ENCODE data around the gene EIF2B1.
"Not testable (repeated sequence)": the region's sequence is repeated elsewhere in the genome, so short reads cannot be mapped to it uniquely, and the experiment has no call there.

EIF2B1 gene

DNA sequence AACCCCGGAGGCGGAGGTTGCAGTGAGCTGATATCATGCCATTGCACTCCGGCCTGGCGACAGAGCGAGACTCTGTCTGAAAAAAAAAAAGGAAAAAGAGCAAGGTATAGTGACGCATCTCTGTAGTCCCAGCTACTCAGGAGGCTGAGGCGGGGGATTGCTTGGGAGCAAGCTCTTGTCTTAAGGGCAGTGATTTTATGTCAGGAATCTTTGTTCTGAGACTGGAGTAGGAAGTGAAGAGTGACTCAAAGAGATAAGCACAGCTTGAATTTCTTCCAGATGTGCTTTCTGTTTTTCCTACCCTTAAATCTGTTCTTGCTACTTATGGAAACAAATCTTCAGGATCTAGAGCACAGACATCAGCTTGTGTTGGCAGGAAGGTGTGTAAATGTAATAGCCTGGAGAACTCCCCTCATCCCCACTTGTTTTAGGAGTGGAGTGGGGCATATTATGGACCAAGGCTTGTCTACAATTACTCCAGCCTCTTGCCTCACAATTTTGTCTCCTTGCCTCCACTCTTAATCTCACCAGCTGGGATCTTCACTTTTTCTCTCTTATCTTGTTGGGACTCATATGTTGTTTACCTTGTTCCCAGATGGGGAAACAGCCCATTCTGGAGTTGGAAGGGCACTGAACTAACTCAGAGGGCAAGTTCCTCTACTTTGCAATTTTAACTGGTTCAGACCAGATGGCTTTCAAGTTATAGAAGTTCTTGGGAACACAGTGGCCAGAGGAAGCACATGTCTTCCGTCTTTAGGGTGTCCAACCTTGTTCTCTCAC, 41.6 kb downstream of the EIF2B1 start:
- TF ChIP-seq, protein P1, sequence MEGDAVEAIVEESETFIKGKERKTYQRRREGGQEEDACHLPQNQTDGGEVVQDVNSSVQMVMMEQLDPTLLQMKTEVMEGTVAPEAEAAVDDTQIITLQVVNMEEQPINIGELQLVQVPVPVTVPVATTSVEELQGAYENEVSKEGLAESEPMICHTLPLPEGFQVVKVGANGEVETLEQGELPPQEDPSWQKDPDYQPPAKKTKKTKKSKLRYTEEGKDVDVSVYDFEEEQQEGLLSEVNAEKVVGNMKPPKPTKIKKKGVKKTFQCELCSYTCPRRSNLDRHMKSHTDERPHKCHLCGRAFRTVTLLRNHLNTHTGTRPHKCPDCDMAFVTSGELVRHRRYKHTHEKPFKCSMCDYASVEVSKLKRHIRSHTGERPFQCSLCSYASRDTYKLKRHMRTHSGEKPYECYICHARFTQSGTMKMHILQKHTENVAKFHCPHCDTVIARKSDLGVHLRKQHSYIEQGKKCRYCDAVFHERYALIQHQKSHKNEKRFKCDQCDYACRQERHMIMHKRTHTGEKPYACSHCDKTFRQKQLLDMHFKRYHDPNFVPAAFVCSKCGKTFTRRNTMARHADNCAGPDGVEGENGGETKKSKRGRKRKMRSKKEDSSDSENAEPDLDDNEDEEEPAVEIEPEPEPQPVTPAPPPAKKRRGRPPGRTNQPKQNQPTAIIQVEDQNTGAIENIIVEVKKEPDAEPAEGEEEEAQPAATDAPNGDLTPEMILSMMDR (IDR thresholded peaks at IDR 0.05; ENCODE audit: low read length), result no peak
- TF ChIP-seq EZH2 (optimal IDR thresholded peaks at IDR 0.05; ENCODE audit: low read depth, low read length) (no peak), EZH2phosphoT487 (IDR thresholded peaks at IDR 0.05; ENCODE audit: low read length) (no peak)
- Histone ChIP-seq H3K4me3 (ENCODE audit: low read length) (no peak overlapping the region), H3K9me2 (replicated peaks; ENCODE audit: insufficient read depth, low read length) (no peaks in the 10 kb centered on the region), H3K27me3 (replicated peaks; ENCODE audit: insufficient read depth, low read length) (no peaks in the 10 kb centered on the region), H3K9me3 (replicated peaks; ENCODE audit: insufficient read depth, low read length) (no peaks in the 10 kb centered on the region), H3K4me2 (ENCODE audit: low read depth, low read length) (no peak overlapping the region), H2AFZ (ENCODE audit: low read length) (no peak overlapping the region), H3K4me1 (ENCODE audit: low read length) (0 out of 2 replicates have a peak, but pooled peaks cover 3% of the 10 kb centered on the region), H4K20me1 (ENCODE audit: insufficient read depth, low read length) (no peaks in the 10 kb centered on the region), H3K36me3 (replicated peaks; ENCODE audit: insufficient read depth, low read length) (no peaks in the 10 kb centered on the region; the same call in 1 of the 2 replicates), H3F3A (ENCODE audit: insufficient read depth, low read length) (no peaks in the 10 kb centered on the region), H3K9ac (ENCODE audit: low read length) (no peak overlapping the region), H3K27ac (ENCODE audit: low read length) (no peak overlapping the region), H3K79me2 (ENCODE audit: low read length) (peaks cover 39% of the 10 kb centered on the region)
- DNase-seq, result no peak

- H3K9me2 ChIP-seq (replicated peaks; ENCODE audit: insufficient read depth, low read length), result no peaks in the 10 kb centered on the region
- H2AFZ ChIP-seq (ENCODE audit: low read length), result no peak overlapping the region
- TF ChIP-seq EZH2phosphoT487 (IDR thresholded peaks at IDR 0.05; ENCODE audit: low read length) (no peak), EZH2 (optimal IDR thresholded peaks at IDR 0.05; ENCODE audit: low read depth, low read length) (no peak)
- TF ChIP-seq, protein P1 (IDR thresholded peaks at IDR 0.05; ENCODE audit: low read length), result no peak
- H3K9ac ChIP-seq (ENCODE audit: low read length), result no peak overlapping the region
- H4K20me1 ChIP-seq (ENCODE audit: insufficient read depth, low read length), result no peaks in the 10 kb centered on the region
- H3K4me1 ChIP-seq (ENCODE audit: low read length), result no peaks in the 10 kb centered on the region; the same call in 1 of the 2 replicates
- H3K27me3 ChIP-seq (replicated peaks; ENCODE audit: insufficient read depth, low read length), result no peaks in the 10 kb centered on the region
- no peaks in the 10 kb centered on the region for H3K9me3 ChIP-seq (replicated peaks; ENCODE audit: insufficient read depth, low read length)
- H3K4me2 ChIP-seq (ENCODE audit: low read depth, low read length), result no peak overlapping the region
- no peaks in the 10 kb centered on the region for H3F3A ChIP-seq (ENCODE audit: insufficient read depth, low read length)
- peaks cover 17% of the 10 kb centered on the region for H3K79me2 ChIP-seq (ENCODE audit: low read length)
- no peaks in the 10 kb centered on the region for H3K36me3 ChIP-seq (replicated peaks; ENCODE audit: insufficient read depth, low read length)
- H3K27ac ChIP-seq (ENCODE audit: low read length), result no peak overlapping the region
- DNase-seq, result no peak
- no peak overlapping the region for H3K4me3 ChIP-seq (ENCODE audit: low read length)
These were observed 52.7 kb downstream of the EIF2B1 start for GRCh38 chr12:123580772-123581171.

DNA sequence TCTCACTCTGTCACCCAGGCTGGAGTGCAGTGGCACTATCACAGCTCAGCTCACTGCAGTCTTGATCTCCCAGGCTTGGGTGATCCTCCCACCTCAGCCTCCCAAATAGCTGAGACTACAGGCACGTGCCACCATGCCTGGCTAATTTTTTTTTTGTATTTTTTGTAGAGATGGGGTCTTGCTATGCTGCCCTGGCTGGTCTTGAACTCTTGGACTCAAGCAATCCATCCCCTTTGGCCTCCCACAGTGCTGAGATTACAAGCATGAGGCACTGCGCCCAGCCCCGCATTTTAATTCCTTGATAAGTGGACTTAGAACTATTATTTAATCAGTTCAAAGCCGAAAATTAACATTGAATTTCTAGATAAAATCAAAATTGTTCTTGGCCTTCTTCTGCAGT, 54.7 kb downstream of the EIF2B1 start:
- not testable (repeated sequence) for H3K4me1 ChIP-seq (ENCODE audit: low read length); H4K20me1 ChIP-seq (ENCODE audit: insufficient read depth, low read length); H3K4me2 ChIP-seq (ENCODE audit: low read depth, low read length); H3K4me3 ChIP-seq (ENCODE audit: low read length); H3K9me3 ChIP-seq (replicated peaks; ENCODE audit: insufficient read depth, low read length); H3K79me2 ChIP-seq (ENCODE audit: low read length); H3F3A ChIP-seq (ENCODE audit: insufficient read depth, low read length); H3K27me3 ChIP-seq (replicated peaks; ENCODE audit: insufficient read depth, low read length); H3K9ac ChIP-seq (ENCODE audit: low read length); H3K36me3 ChIP-seq (replicated peaks; ENCODE audit: insufficient read depth, low read length); H2AFZ ChIP-seq (ENCODE audit: low read length); H3K27ac ChIP-seq (ENCODE audit: low read length); DNase-seq; H3K9me2 ChIP-seq (replicated peaks; ENCODE audit: insufficient read depth, low read length)

DNA sequence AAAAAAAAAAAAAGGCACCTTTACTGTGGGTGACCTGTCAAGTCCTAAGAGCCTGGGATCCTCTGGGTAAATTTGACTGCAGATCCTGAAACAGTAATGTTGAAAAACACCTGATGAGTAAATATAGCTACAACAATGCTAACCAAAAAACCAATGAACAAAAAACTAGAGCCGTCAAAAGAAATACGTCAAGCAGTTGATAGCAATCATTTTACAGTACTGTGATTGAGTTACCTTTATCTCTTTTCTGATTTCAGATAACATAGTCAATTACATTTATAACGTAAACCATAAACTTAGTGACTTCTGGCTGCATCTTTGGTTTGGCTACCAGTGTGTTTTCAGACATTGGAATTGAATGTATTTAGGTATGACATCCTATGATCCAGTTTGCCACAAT, 55.2 kb downstream of the EIF2B1 start:
- H3K4me1 ChIP-seq (ENCODE audit: low read length), result no peaks in the 10 kb centered on the region
- no peak for DNase-seq
- no peaks in the 10 kb centered on the region for H4K20me1 ChIP-seq (ENCODE audit: insufficient read depth, low read length)
- H3K9me2 ChIP-seq (replicated peaks; ENCODE audit: insufficient read depth, low read length), result no peaks in the 10 kb centered on the region
- H2AFZ ChIP-seq (ENCODE audit: low read length), result no peak overlapping the region
- H3K9me3 ChIP-seq (replicated peaks; ENCODE audit: insufficient read depth, low read length), result no peaks in the 10 kb centered on the region
- H3F3A ChIP-seq (ENCODE audit: insufficient read depth, low read length), result no peaks in the 10 kb centered on the region
- H3K27me3 ChIP-seq (replicated peaks; ENCODE audit: insufficient read depth, low read length), result no peaks in the 10 kb centered on the region
- H3K79me2 ChIP-seq (ENCODE audit: low read length), result 0 out of 2 replicates have a peak, but pooled peaks cover 3% of the 10 kb centered on the region
- H3K27ac ChIP-seq (ENCODE audit: low read length), result no peak overlapping the region
- no peaks in the 10 kb centered on the region for H3K36me3 ChIP-seq (replicated peaks; ENCODE audit: insufficient read depth, low read length)
- no peak overlapping the region for H3K4me2 ChIP-seq (ENCODE audit: low read depth, low read length)
- no peak overlapping the region for H3K9ac ChIP-seq (ENCODE audit: low read length)
- TF ChIP-seq, protein P1 (IDR thresholded peaks at IDR 0.05; ENCODE audit: low read length), result no peak
- no peak overlapping the region for H3K4me3 ChIP-seq (ENCODE audit: low read length)

All from MM.1S (cell line).